Cerebellar nuclear complex (tissue), 1 donor: ENCODE results near the gene WDR4.
"Not testable (repeated sequence)": the region's sequence is repeated elsewhere in the genome, so short reads cannot be mapped to it uniquely, and the experiment has no call there.

ENCODE experiments used
- DNase-seq, 2 experiments: peaks; one replicate each; lab custom pipeline; 2025; lab: John Stamatoyannopoulos, UW

WDR4 gene

GRCh38 chr21:42878993-42879787, at the start of gene WDR4:
WDR4 (minus strand) TSS chr21:42879539; CDS start chr21:42879495, 44 bp downstream.
- DNase-seq, result peak; percentile 76 to 82

DNA sequence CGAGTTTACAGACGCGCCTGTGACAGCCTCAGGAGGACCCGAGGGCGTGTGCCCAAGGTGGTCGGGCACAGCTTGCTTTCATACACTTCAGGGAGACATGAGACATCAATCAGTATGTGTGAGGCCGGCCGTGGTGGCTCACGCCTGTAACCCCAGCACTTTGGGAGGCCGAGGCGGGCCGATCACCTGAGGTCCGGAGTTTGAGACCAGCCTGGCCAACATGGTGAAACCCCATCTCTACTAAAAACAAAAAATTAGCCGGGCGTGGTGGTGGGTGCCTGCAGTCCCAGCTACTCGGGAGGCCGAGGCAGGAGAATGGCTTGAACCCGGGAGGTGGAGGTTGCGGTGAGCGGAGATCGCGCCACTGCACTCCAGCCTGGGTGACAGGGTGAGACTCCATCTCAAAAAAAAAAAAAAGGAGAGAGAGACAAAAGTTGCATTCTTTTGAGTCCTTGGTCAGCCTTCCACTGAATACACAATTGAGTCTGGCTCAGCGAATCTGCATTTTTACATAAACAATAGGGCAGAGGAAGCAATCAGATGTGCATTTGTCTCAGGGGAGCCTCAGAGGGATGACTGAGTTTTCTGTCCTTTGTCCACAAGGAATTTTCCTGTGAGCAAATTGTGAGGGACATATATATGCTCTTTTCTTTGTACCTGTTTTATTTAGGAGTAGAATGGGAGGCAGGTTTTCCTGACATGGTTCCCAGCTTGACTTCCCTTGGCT, 48.3 kb upstream of the WDR4 start:
- not testable (repeated sequence) for DNase-seq

DNA sequence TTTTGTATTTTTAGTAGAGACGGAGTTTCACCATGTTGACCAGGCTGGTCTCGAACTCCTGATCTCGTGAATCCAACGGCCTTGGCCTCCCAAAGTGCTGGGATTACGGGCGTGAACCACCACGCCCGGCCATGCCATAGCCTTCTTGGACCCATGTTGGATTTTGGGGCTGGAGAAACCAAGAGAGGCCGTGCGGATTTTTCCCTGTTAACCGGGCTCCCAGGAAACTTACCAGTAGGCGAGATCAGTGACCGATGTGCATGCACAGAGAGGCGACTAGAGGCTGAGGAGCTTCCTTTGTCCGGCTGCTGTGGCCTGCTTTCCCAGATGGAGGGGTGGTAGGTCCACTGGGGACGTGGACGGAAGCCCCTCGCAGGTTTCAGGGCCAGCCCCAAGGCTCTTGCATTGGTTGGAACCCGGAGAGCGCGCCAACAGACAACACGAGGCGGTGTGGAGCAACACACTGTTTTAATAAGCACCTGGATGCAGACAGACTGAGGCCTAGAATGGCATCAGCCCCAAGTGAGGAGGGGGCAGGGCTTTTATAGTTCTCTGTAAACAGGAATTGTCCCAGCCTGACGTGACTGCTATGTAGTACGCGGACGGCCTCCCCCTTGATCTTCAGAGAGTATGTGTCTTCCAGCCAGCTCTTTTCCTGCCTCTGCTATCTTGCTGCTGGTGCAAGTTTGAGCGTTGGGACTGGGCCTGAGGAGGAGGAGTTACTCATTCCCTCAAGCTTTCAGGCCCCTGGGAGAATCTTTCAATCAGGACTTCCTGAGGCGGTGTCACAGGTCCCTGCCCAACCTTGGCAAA, 46.0 kb upstream of the WDR4 start, which contains the start of gene ERVH48-1:
TSS of gene ERVH48-1 (minus strand) at position 517 of the 813 bp plus-strand sequence. CDS start 6,624 bp downstream, outside the sequence.
- no peak for DNase-seq

DNA sequence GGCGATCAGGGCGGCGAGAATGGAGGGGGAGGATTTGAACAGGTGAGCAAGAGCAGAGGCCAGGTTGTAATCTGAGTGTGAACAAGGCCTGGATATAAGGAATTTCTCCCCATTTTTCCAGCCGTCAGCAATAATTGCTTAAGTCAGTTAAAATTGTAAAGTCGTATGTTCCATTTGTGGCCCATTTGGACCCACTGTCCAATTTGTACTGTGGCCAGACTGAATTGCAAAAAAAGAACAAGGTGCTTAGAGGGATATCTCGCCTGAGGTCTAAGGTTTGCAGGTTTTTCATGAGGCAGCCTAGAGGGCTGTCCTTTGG, 45.1 kb upstream of the WDR4 start:
- DNase-seq, result no peak

GRCh38 chr21:42923553-42924432, 44.5 kb upstream of the WDR4 start:
- DNase-seq, result peak in 1 of 2 experiments; percentile 59

DNA sequence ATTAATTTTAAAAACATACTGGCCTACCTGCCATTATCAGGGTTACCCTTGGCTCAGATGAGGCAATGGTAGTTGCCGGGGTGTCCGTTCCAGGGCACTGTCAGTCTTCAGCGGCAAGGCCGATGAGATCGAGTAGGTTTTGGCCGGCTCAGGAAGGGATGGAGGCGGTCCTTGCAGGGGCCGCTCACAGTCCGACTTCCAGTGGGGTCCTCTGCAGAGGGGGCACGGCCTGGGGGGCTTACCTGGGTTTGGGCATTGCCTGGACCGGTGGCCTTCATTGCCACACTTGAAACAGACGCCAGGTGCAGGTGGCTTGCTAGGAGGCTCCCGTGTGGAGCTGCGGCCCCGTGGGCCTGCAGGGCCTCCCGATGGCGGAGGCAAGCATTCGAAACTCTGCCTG, 43.6 kb upstream of the WDR4 start:
- DNase-seq, result no peak

- DNase-seq, result no peak
These were observed 42.6 kb upstream of the WDR4 start for GRCh38 chr21:42921927-42922326.

- no peak for DNase-seq
These were observed 39.0 kb upstream of the WDR4 start for GRCh38 chr21:42918291-42918690.

DNA sequence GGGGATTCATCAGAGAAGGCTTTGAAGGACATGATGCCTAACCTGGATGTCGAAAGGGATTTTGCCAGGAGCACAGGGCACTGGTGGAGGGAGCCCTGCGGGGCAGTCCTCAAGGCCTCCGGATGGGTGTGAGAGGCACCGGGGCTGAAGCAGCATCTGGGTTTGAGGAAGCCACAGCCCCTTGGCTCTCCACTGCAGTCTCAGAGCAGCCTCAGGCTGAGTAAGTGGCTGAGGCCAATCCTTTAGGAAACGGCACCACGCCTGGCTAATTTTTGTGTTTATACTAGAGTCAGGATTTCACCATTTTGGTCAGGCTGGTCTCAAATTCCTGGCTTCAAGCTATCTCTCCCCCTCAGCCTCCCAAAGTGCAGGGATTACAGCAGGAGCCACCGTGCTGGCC, 34.1 kb upstream of the WDR4 start:
- no peak for DNase-seq

DNA sequence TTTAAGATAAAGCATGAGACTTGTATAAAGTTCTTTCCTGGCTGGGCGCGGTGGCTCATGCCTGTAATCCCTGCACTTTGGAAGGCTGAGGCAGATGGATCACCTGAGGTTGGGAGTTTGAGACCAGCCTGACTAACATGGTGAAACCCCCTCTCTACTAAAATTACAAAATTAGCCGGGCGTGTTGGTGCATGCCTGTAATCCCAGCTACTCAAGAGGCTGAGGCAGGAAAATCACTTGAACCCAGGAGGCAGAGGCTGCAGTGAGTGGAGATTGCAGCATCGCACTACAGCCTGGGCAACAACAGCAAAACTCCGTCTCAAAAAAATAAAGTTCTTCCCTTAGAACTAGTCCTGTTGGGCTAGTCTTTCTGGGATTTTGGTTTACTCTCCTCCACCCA, 32.6 kb upstream of the WDR4 start:
- not testable (repeated sequence) for DNase-seq

DNA sequence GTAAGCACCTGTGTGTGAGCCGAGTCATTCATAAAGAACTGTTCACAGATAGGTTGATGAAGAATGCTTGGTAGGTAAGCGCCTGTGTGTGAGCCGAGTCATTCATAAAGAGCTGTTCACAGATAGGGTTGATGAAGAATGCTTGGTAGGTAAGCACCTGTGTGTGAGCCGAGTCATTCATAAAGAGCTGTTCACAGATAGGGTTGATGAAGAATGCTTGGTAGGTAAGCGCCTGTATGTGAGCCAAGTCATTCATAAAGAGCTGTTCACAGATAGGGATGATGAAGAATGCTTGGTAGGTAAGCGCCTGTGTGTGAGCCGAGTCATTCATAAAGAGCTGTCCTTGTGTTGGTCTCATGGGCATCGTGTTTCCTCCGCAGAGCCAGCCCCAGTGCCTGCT, 29.1 kb upstream of the WDR4 start:
- not testable (repeated sequence) for DNase-seq

GRCh38 chr21:42906233-42906632, 26.9 kb upstream of the WDR4 start:
- no peak for DNase-seq

DNA sequence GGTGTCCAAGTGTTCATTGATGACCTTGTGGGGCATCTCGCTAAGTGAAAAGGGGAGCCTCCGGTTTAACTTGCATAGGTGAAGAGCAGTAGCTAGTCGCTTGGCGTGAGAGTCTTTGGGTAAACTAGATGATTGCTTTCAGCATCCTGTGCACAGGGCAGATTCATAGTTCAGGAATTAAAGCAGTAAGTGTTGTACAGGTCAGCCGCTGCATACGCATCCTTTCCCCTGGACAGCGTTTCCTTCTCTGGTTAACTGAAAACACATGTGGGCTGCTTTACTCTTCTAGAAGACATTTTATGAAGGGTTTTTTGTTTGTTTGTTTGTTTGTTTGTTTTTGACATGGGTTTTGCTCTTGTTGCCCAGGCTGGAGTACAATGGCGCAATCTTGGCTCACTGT, 25.9 kb upstream of the WDR4 start:
- DNase-seq, result no peak

- DNase-seq, result no peak
These were observed 24.5 kb upstream of the WDR4 start for GRCh38 chr21:42903817-42904216.

GRCh38 chr21:42900446-42900845, 21.1 kb upstream of the WDR4 start:
- DNase-seq, result no peak

DNA sequence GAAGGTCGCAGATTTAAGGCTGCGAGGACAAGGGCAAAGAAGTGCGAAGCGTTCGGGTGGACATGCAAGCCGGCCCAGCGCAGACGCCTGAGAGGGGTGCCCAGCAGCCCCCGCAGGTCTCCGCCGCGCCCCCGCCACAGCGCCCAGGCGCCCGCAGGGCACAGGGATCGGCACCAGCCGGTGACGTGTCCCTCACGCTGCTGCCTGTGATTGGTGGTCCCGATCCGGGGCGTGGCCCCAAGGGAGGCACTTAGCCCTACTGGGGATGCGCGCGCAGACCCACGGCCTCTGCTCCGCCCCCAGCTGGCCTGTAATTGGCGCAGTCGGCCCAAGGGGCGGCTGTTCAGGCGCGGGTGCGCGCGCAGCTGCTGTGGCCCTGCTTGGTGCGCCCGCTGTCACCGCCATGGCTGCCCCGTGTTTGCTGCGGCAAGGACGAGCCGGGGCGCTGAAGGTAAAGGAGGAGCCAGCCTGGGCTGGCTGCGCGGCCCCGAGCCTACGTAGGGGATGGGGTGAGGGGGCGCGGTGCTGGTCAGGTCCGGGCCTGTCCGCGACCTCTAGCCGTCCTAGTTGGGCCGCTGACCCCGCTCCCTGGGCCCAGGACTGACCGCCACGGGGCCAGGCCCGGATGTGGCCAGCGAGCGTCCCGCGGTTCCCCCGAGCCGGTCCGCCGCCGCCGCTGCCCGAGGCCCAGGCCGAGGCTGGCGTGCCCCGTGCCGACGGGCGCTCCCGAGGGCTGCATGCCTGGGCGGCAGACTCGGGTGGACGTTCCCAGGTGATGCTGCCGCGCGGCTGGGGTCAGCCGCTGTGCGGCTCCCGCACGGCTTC, 13.8 kb upstream of the WDR4 start, which contains the start of gene NDUFV3:
TSS of gene NDUFV3 (plus strand) at position 379 of the 825 bp plus-strand sequence. CDS start at position 404, 25 bp downstream.
- DNase-seq, result peak; percentile 88 to 94

- no peak for DNase-seq
These were observed 13.2 kb upstream of the WDR4 start for GRCh38 chr21:42892582-42892930.

DNA sequence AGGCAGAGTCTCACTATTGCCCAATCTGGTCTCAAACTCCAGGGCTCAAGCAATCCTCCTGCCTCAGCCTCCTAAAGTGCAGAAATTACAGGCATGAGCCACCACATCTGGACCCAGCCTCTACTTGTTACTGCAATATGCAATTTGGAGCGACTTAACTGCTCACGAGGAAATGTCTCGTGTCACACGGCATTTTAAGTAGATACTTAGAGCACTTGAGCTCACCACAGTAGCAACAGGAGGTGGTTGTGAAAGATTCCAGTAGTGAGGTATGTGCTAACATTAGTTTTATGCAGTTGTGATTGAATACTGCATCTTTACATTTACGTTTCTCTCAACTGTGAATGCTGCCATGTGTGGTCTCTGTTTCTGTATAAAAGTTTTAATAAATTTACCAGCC, 8.0 kb upstream of the WDR4 start:
- no peak for DNase-seq

DNA sequence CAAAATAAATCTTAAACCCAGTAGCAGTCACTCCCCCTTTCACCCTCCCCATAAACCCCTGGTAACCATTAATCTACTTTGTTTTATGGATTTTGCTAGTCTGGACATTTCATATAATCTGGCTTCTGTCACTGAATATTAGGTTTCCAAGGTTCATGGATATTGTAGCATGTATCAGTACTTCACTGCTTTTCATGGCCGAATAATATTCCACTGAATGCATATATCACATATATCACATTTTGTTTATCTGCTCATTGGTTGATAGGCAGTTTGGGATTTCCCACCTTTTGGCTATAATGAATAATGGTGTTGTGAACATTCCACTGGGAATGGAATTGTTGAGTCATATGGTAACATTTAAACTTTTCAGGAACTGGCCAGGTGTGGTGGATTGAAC, 4.6 kb upstream of the WDR4 start:
- DNase-seq, result no peak

- DNase-seq, result no peak
These were observed 1.0 kb upstream of the WDR4 start for GRCh38 chr21:42880352-42880751.

GRCh38 chr21:42878678-42878992, 704 bp downstream of the WDR4 start:
- no peak for DNase-seq
